ENCODE measurements around the gene BPGM.

DNA sequence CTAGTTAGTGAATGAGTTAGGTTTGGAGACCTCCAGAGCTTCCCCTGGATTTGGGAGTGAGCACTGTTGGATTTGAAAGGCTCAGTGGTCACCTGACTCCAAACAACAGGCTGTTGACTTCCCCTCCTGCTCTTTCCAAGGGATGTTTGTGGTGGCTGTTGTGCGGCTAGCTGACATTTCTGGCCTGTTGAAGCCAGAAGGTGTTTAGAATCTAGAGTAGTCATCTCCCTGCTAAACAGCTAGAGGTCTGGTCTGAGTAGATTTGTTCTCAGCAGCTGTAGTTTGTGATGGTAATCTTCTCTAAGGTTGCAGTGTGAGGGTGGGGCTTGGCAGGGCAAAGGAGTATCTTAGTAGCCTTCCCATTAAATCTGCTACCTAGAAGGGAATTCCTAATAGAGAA lies 30.1 kb downstream of the BPGM start:
- TF ChIP-seq ZNF560 (tag by site-specific recombination; IDR thresholded peaks at IDR 0.05; ENCODE audit: borderline replicate concordance) (no peak), ZNF157 (tag by site-specific recombination; IDR thresholded peaks at IDR 0.05) (no peak), HOXA7 (CRISPR knock-in tag; IDR thresholded peaks at IDR 0.05; ENCODE audit: borderline replicate concordance) (no peak), ZNF629 (tag by site-specific recombination; IDR thresholded peaks at IDR 0.05) (no peak), ZBTB17 (tag by site-specific recombination; IDR thresholded peaks at IDR 0.05) (no peak), ZNF133 (tag by site-specific recombination; IDR thresholded peaks at IDR 0.05) (no peak)
- TF ChIP-seq, protein P1, sequence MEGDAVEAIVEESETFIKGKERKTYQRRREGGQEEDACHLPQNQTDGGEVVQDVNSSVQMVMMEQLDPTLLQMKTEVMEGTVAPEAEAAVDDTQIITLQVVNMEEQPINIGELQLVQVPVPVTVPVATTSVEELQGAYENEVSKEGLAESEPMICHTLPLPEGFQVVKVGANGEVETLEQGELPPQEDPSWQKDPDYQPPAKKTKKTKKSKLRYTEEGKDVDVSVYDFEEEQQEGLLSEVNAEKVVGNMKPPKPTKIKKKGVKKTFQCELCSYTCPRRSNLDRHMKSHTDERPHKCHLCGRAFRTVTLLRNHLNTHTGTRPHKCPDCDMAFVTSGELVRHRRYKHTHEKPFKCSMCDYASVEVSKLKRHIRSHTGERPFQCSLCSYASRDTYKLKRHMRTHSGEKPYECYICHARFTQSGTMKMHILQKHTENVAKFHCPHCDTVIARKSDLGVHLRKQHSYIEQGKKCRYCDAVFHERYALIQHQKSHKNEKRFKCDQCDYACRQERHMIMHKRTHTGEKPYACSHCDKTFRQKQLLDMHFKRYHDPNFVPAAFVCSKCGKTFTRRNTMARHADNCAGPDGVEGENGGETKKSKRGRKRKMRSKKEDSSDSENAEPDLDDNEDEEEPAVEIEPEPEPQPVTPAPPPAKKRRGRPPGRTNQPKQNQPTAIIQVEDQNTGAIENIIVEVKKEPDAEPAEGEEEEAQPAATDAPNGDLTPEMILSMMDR (tag by site-specific recombination; IDR thresholded peaks at IDR 0.05): no peak
- TF ChIP-seq, protein P2, sequence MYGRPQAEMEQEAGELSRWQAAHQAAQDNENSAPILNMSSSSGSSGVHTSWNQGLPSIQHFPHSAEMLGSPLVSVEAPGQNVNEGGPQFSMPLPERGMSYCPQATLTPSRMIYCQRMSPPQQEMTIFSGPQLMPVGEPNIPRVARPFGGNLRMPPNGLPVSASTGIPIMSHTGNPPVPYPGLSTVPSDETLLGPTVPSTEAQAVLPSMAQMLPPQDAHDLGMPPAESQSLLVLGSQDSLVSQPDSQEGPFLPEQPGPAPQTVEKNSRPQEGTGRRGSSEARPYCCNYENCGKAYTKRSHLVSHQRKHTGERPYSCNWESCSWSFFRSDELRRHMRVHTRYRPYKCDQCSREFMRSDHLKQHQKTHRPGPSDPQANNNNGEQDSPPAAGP (tag by site-specific recombination; IDR thresholded peaks at IDR 0.05): no peak

Measured in HEK293 (cell line).